GM19023 (cell line): Measurements from ENCODE around the gene SLC45A1.

Source experiments
- ATAC-seq: cut with Tn5 transposase; IDR thresholded peaks from one replicate; pipeline ENCODE4 v1.9.1; 2021; ENCODE audit warnings: mild to moderate bottlenecking, moderate library complexity; ENCODE audit not compliant: unreplicated experiment

The SLC45A1 gene

DNA sequence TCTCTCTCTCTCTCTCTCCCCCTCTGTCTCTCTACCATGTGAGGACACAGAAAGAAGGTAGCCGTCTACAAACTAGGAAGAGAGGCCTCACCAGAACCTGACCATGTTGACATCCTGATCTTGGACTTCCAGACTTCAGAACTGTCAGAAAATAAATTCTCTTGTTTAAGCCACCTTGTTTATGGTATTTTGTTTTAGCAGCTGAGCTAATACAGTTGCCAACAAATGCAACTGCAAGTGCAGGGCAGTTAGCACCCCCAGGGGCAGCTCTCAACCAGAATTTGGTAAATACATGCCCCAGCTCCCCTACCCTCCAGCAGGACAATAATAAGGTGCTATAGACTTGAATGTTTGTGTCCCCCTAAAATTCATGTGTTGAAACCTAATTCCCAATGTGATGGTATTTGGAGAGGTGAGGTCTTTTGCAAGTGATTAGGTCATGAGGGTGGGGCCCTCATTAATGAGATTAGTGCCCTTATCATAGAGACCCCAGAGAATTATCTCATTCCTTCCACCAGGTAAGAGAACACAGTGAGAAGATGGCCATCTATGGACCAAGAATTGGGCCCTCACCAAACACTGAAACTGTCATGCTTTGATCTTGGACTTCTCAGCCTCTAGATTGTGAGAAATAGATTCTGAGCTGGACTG, 6.7 kb upstream of the SLC45A1 start:
- no peak for ATAC-seq

- ATAC-seq, result no peak
These were observed 5.4 kb upstream of the SLC45A1 start for GRCh38 chr1:8312235-8313218.

- no peak for ATAC-seq
These were observed 4.7 kb upstream of the SLC45A1 start for GRCh38 chr1:8313231-8313630.

DNA sequence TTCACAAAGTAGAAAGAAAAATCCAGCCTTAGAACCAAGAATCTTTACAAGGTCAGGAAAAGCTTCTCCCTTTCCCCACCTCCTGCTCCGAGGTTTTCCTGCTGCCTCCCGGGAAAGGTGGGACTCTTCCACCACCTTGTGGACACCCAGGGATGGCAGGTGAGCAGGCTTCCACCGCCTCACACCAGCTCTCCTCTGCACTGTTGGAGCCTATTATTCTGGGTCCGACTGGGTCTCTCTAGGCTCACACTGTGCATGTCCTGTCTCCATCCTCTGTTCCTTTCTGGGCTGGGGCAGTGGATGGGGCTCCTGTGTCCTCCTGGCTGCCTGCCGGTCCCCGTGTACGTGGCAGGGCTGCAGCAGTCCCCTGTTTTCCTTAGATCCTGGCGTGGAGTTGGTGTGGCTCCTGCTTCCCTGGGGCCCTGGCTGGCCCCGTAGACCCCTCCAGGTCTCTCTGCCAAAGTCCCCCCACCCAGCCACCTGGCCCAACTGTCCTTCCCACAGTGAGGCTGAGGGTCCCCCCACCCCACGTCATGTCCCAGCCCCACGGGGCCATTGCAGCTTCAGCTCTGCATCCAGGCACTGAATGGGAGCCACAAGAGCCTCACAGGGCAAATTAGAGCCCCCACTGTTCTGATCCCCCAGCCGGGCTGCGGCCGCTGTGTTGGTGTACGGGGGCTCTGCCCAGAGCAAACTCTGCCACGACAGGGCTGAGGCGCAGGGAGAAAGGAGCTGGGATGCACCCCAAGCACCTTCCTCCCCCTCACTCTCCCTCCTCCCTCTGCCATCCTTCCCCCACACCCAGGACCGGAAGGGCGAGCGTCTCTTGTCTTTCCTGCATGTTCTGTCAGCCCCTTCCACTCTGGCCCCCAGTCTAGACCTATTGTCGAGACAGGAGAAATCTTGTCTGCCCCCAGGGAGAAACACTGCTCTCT, 3.3 kb upstream of the SLC45A1 start:
- ATAC-seq, result no peak

DNA sequence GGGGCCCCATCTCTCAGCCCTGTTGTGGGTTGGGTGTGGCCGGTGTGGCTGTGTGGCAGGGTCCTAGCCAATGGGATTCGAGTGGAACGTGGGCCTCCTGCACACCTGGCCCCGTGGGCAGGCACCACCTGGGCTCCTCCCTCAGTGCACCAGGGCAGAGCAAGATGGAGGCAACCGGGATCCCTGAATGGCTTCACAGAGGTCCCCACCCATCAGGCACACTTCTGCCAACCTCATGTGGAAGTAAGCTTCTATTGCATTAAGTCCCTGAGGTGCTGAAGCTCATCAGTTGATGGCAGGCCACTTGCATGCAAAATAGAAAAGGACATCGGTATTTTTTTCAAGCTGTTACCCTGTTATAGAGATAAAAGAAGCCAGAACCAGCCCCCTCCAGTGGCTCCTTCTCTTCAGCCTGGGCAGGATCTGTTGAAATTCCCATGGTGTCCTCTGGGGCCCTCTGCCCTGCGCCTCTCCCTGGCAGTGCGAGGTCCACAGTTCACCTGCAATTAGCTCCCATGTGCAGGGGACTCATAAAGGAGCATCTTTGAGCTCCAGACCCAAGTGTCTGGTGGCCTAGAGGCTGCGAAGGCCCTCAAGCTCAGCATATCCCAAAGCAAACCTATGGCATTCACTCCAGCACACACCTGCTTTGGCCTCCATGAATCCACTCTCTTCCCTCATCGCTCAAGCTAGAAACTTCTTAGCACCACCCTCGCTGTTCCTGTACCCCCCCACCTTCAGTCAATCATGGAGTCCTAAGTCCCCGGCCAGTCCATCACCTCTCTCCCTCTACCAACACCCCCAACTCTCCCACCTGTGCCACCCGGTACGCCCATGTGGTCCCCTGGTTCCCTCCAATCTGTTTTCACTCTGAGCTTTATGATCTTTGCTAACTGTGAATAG, 2.1 kb upstream of the SLC45A1 start:
- ATAC-seq, result no peak

- ATAC-seq, result no peak
These were observed 522 bp downstream of the SLC45A1 start for GRCh38 chr1:8318436-8318835.

DNA sequence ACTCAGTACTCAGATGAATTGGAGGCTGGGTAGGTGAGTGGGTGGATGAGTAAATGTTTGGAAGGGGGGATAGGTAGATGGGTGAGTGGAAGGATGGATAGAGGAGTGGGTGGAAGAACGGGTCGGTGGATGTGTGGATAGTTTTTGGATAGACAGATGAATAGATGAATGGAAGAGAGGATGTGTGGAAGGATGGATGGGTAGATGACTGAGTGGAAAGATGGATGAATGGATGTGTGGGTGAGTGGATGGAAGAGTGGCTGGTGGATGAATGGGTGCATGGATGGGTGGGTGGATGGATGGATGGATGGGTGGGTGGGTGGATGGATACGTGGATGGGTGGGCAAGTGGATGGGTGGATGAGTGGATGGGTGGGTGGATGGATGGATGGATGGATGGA, 3.7 kb downstream of the SLC45A1 start:
- ATAC-seq, result no peak

DNA sequence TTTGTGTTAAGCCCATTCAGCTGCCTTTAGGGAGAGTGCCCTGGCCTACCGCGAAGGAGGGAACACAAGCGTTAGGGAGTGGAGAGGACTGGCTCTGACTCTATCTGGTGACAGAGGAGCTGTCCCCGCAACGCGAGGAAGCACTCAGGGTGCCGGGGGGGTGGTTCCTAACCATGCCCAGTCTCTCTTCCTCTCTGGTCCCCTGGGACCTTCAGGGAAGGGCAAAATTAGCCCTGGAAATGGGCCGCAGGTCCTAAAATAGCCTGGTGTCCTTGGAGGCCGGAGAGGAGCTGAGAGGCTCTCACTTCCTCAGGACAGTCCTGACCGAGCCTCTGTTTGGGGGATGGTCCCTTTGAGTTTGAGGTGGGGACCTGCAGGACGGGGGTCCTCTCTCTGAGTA, 5.8 kb downstream of the SLC45A1 start:
- no peak for ATAC-seq

- no peak for ATAC-seq
These were observed 6.4 kb downstream of the SLC45A1 start for GRCh38 chr1:8324176-8324810.

GRCh38 chr1:8325771-8326170, 7.9 kb downstream of the SLC45A1 start:
- ATAC-seq, result no peak

DNA sequence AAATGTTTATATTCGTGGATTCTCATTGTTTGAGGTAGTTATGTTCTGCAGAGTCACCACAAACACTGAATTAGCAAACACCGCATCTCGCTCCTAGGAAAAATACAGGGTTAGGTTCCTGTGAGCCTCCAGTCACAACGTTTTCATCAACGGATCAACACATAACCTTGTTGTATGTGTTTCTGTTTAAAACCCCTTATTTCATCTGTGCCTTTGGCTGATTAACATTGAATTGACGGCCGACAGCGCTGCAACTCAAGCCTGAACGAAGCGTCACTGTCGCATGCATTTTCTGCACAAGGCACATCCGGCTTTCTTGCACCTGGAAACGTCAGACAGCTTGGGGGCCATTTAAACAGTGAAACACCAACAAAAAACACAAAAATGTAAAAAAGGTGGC, 8.4 kb downstream of the SLC45A1 start:
- ATAC-seq, result no peak

DNA sequence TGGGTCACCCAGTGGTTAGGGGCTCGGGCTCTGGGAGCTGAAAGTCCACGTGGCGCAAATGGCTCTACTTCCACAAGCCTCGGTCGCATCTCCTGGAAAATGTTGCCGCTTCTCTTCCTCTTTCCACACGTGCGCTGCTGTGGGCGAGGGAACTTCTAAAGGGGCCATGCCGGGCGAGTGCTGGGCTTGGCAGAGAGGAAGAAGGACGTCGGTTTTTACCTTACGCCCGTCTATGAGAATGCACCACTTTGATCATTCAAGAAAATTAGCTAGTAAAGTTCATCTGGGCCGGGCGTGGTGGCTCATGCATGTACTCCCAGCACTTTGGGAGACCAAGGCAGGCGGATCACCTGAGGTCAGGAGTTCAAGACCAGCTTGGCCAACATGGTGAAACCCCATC, 10.4 kb downstream of the SLC45A1 start:
- ATAC-seq, result no peak

DNA sequence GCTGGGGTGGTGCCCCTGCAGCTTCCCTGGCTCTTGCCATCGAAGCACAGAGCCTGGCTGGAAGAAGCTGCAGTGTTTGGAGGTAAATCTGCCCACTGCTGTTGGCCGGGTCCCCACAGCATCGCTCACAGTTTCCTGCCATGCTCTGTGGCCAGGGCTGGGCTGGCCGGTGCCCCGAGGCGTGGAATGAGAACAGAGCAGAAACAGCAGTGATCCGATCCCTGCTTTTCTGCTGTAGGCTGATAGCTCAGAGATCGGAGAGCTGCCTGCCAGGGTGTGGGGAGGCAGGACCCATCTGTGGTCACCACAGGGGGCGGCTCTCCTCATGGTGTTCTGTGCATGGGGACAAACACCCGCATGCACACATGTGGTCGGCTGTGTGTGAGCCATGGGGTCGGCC, 11.5 kb downstream of the SLC45A1 start:
- ATAC-seq, result no peak

GRCh38 chr1:8329858-8330257, 11.9 kb downstream of the SLC45A1 start:
- ATAC-seq, result no peak

GRCh38 chr1:8330271-8331125, 12.6 kb downstream of the SLC45A1 start:
- no peak for ATAC-seq

DNA sequence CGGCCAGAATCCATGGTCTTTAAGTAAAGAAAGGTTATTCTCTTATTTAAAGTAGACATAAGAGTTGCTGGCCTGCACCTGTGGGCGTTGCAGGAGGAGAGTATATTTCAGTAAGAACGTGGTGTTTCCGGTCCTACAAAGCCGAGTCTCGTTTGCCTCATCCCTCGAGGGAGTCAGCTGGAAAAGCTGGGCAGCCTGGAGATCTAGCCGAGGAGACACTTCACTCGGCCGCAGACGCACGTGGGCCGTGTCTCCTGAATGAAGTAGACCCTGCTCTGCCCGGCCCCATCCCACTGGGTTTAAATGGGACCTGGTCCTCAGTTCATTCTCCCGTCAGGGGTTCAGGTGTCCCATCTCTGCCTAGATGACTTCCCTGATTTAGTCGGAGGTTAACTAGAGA, 14.9 kb downstream of the SLC45A1 start:
- no peak for ATAC-seq

- ATAC-seq, result no peak
These were observed 15.5 kb downstream of the SLC45A1 start for GRCh38 chr1:8333246-8333987.
